K562 (cell line): ENCODE results near the gene TUBB4B. TPM values are rescaled to one million over a fixed set of nuclear protein-coding genes. Genes with fewer than 3 reads are reported as not detected.
A peak's percentile ranks its signal among the peaks of the same experiment; 100 is the strongest.

ENCODE experiments used
- XRCC4 ChIP-seq: IDR thresholded peaks from one replicate; pipeline ENCODE4 v1.6.1; 2011; ENCODE audit not compliant: insufficient read depth, insufficient read length; ENCODE audit errors: extremely low read depth
- polyA plus RNA-seq, 8 experiments: library from polyadenylated mRNA; depleted of rRNA in 4 of 8; stranded (reverse) in 5 of 8; unstranded in 3 of 8; fragments of >200 nt; fragmentation: Nextera tagmentation in 2 of 8; fragmentation: Illumina TruSeq in 1 of 8; extraction: Ambion mirVana in 2 of 8; extraction: Trizol in 1 of 8; gene quantifications; 2 replicates each; pipeline versions ENCODE4 v1.2.1 to v1.2.3, GENCODE V29; 2011 to 2014; ENCODE audit warnings: inconsistent platforms in 1 of 8, missing spikeins in 1 of 8
- total RNA-seq, 7 experiments: library from RNA; depleted of rRNA in 6 of 7; stranded (reverse); fragments of >200 nt in 6 of 7; fragmentation: Illumina TruSeq in 2 of 7; extraction: Trizol in 2 of 7; gene quantifications; 2 replicates each; pipeline versions ENCODE4 v1.2.1 to v1.2.3, GENCODE V29; 2011 to 2021; ENCODE audit warnings: low replicate concordance in 1 of 7
- TF ChIP-seq, protein P1 (sequence below): fragments of 200-800 bp; sonication (Bioruptor generic); IDR thresholded peaks from 2 replicates; pipeline ENCODE4 v1.6.1; 2016; ENCODE audit warnings: missing genetic modification characterization, missing compliant biosample characterization
- TF ChIP-seq, protein P2 (sequence below), 2 experiments: IDR thresholded peaks; 2 replicates each; pipeline ENCODE4 v1.6.1; 2011; ENCODE audit warnings: borderline replicate concordance in 1 of 2, control low read depth in 1 of 2, low read depth in 1 of 2, low read length in 1 of 2, mild to moderate bottlenecking in 1 of 2, mixed read lengths in 1 of 2, moderate library complexity in 1 of 2; ENCODE audit not compliant: insufficient read depth in 1 of 2, insufficient read length in 1 of 2, poor library complexity in 1 of 2, severe bottlenecking in 1 of 2; ENCODE audit errors: extremely low read depth in 1 of 2
- TF ChIP-seq, protein P3 (sequence below): sonication (generic); formaldehyde crosslinking; IDR thresholded peaks from 2 replicates; pipeline ENCODE4 v1.9.0; 2022; ENCODE audit warnings: mild to moderate bottlenecking, missing genetic modification reagents

Gene TUBB4B
- total and polyA plus RNA-seq, 9 of the 15 experiments (the other 6 are each of a cell fraction or from before 2014, with no cell fraction given): 24.1 to 443 (median 268) TPM

DNA sequence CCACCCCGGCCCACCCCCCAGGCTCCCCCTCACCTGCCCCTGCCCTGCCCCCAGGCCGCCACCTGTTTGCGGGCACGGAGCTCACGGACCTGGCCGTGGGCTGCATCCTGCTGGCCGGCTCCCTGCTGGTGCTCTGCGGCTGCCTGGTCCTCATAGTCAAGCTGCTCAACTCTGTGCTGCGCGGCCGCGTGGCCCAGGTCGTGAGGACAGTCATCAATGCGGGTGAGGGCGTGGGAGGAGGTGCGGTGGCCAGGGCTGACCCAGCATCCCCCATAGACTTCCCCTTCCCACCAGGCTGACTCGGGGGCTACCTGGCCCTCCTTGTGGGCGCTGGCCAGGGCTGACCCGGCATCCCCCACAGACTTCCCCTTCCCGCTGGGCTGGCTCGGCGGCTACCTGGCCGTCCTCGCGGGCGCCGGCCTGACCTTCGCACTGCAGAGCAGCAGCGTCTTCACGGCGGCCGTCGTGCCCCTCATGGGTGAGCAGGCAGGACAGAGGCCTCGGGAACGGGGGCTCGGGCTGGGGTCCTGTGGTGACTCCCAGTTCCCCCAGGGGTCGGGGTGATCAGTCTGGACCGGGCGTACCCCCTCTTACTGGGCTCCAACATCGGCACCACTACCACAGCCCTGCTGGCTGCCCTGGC is 6.9 kb upstream of the TUBB4B start (continued):
- TF ChIP-seq, protein P1, sequence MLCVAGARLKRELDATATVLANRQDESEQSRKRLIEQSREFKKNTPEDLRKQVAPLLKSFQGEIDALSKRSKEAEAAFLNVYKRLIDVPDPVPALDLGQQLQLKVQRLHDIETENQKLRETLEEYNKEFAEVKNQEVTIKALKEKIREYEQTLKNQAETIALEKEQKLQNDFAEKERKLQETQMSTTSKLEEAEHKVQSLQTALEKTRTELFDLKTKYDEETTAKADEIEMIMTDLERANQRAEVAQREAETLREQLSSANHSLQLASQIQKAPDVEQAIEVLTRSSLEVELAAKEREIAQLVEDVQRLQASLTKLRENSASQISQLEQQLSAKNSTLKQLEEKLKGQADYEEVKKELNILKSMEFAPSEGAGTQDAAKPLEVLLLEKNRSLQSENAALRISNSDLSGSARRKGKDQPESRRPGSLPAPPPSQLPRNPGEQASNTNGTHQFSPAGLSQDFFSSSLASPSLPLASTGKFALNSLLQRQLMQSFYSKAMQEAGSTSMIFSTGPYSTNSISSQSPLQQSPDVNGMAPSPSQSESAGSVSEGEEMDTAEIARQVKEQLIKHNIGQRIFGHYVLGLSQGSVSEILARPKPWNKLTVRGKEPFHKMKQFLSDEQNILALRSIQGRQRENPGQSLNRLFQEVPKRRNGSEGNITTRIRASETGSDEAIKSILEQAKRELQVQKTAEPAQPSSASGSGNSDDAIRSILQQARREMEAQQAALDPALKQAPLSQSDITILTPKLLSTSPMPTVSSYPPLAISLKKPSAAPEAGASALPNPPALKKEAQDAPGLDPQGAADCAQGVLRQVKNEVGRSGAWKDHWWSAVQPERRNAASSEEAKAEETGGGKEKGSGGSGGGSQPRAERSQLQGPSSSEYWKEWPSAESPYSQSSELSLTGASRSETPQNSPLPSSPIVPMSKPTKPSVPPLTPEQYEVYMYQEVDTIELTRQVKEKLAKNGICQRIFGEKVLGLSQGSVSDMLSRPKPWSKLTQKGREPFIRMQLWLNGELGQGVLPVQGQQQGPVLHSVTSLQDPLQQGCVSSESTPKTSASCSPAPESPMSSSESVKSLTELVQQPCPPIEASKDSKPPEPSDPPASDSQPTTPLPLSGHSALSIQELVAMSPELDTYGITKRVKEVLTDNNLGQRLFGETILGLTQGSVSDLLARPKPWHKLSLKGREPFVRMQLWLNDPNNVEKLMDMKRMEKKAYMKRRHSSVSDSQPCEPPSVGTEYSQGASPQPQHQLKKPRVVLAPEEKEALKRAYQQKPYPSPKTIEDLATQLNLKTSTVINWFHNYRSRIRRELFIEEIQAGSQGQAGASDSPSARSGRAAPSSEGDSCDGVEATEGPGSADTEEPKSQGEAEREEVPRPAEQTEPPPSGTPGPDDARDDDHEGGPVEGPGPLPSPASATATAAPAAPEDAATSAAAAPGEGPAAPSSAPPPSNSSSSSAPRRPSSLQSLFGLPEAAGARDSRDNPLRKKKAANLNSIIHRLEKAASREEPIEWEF (CRISPR knock-in tag): no peak
- no peak for TF ChIP-seq XRCC4
- TF ChIP-seq, protein P2, sequence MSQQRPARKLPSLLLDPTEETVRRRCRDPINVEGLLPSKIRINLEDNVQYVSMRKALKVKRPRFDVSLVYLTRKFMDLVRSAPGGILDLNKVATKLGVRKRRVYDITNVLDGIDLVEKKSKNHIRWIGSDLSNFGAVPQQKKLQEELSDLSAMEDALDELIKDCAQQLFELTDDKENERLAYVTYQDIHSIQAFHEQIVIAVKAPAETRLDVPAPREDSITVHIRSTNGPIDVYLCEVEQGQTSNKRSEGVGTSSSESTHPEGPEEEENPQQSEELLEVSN (IDR thresholded peaks at IDR 0.05; ENCODE audit: borderline replicate concordance in 1 of 2, extremely low read depth in 1 of 2, insufficient read depth in 1 of 2, insufficient read length in 1 of 2, low read depth in 1 of 2, low read length in 1 of 2, poor library complexity in 1 of 2, severe bottlenecking in 1 of 2): peak in 1 of 2 experiments; percentile 61
- TF ChIP-seq, protein P3, sequence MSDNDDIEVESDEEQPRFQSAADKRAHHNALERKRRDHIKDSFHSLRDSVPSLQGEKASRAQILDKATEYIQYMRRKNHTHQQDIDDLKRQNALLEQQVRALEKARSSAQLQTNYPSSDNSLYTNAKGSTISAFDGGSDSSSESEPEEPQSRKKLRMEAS: peak; percentile 68; the same call in 1 of the 2 replicates
